ENCODE data around the gene EFCC1. TPM values are rescaled to one million over a fixed set of nuclear protein-coding genes. Genes with fewer than 3 reads are reported as not detected.

Gene EFCC1
- total RNA-seq, 1 experiment from 2014 or later = 0.24 TPM

- Histone ChIP-seq H4K20me1 (ENCODE audit: insufficient read depth) (no peaks in the 10 kb centered on the region), H3K36me3 (ENCODE audit: low read depth) (no peaks in the 10 kb centered on the region), H3K9me3 (ENCODE audit: insufficient read depth, low read depth) (no peaks in the 10 kb centered on the region), H3K79me2 (ENCODE audit: low read depth) (no peaks in the 10 kb centered on the region), H3K27me3 (ENCODE audit: insufficient read depth, low read depth) (no peaks in the 10 kb centered on the region), H3K4me1 (replicated peaks; ENCODE audit: insufficient read depth) (no peaks in the 10 kb centered on the region; the same call in 1 of the 2 replicates), H3K4me3 (no peak overlapping the region), H3K4me2 (no peak overlapping the region), H3K27ac (no peak overlapping the region), H2AFZ (no peak overlapping the region), H3K9me2 (ENCODE audit: insufficient read depth) (no peaks in the 10 kb centered on the region), H3F3A (ENCODE audit: insufficient read depth, low read depth) (no peaks in the 10 kb centered on the region)
- intact Hi-C loops (cut with micrococcal nuclease; ENCODE audit: unreplicated experiment) = no loop called here
- peak; percentile 37 to 70 for DNase-seq
- TF ChIP-seq, protein P1, sequence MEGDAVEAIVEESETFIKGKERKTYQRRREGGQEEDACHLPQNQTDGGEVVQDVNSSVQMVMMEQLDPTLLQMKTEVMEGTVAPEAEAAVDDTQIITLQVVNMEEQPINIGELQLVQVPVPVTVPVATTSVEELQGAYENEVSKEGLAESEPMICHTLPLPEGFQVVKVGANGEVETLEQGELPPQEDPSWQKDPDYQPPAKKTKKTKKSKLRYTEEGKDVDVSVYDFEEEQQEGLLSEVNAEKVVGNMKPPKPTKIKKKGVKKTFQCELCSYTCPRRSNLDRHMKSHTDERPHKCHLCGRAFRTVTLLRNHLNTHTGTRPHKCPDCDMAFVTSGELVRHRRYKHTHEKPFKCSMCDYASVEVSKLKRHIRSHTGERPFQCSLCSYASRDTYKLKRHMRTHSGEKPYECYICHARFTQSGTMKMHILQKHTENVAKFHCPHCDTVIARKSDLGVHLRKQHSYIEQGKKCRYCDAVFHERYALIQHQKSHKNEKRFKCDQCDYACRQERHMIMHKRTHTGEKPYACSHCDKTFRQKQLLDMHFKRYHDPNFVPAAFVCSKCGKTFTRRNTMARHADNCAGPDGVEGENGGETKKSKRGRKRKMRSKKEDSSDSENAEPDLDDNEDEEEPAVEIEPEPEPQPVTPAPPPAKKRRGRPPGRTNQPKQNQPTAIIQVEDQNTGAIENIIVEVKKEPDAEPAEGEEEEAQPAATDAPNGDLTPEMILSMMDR (conservative IDR thresholded peaks at IDR 0.05) = no peak
- no peak for TF ChIP-seq EZH2 (IDR thresholded peaks at IDR 0.05; ENCODE audit: low read depth)
- CTCF ChIA-PET = interaction anchor here (0.6 kb wide), 1 partner anchor 14 kb away, joined by 12 read pairs; no protein-coding TSS in a partner anchor
- POLR2A ChIA-PET (ENCODE audit: unreplicated experiment) = interaction anchor here (0.6 to 0.8 kb wide), 2 partner anchors 87 to 286 kb away, joined by 3 to 7 read pairs; partner anchors contain the start of gene ACAD9
- BruUV-seq (replicated peaks) = no TSS peak
These were observed 35.3 kb upstream of the EFCC1 start for GRCh38 chr3:128965818-128966217.

DNA sequence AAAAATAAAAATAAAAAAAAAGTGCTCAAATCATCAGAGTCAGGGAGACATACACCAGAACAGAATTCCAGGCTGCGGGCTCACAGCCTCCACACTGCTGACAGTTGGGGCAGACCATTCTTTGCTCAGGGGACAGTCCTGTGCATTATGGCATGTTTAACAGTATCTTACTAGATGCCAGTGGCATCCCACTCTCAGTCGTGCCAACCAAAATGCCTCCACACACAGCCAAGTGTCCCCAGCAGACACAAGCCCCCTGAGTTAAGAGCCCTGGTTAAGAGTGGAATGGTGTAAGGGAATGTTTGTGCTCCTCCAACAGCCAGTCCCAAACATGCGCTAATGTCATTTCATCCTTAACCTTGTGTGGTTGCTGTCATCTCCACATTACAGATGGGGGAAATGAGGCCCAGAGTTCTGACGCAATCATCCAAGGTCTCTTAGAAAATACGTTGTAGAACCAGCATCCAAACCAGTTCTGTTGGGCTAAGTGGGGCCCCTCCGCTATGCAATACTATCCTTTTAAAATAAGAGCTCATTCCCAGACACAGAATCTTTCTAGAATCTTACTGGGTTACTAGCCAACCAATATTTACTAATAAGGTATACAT lies 33.3 kb upstream of the EFCC1 start:
- TF ChIP-seq, protein P1 (conservative IDR thresholded peaks at IDR 0.05) = no peak
- TF ChIP-seq EZH2 (IDR thresholded peaks at IDR 0.05; ENCODE audit: low read depth) = no peak
- ChIA-PET POLR2A (ENCODE audit: unreplicated experiment) (no interaction called here), CTCF (no interaction called here)

DNA sequence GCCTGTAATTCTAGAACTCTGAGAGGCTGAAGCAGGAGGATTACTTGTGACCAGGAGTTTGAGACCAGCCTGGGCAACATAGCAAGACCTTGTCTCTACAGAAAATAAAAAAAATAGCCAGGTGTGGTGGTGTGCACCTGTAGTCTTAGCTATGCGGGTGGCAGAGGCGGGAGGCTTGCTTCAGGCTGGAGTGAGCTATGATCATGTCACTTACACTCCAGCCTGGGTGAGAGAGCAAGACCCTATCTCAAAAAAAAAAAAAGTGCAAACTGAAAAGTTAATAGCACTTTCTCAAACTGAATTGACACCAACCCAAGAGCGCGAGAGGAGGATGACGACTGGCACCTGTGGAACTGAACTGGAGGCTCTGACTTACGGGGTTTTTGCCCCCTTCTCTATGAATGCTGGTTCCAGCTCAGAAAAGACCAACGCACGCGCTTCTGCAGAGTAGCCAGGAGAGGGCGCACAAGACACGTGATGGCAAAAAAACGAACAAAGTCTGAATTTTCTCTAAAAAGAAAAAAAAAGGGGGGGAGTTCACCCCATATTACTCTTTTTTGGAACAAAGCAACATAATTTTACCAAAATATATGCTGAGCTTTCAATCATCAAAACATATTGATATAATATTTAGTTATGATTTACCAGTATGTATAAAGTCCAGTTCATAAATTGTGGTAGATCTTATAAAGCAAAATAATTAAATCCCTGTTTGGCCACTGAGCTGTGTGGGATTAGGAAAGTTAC lies 30.9 kb upstream of the EFCC1 start:
- Histone ChIP-seq H2AFZ (no peak overlapping the region), H3K4me2 (no peak overlapping the region), H3K9me2 (ENCODE audit: insufficient read depth) (no peaks in the 10 kb centered on the region), H3K4me3 (no peak overlapping the region), H3K27me3 (ENCODE audit: insufficient read depth, low read depth) (peaks cover 9% of the 10 kb centered on the region; the same call in 1 of the 2 replicates), H3K36me3 (ENCODE audit: low read depth) (no peaks in the 10 kb centered on the region), H4K20me1 (ENCODE audit: insufficient read depth) (no peaks in the 10 kb centered on the region), H3K27ac (no peak overlapping the region), H3K4me1 (replicated peaks; ENCODE audit: insufficient read depth) (no peaks in the 10 kb centered on the region; the same call in 1 of the 2 replicates), H3K9me3 (ENCODE audit: insufficient read depth, low read depth) (no peaks in the 10 kb centered on the region), H3K79me2 (ENCODE audit: low read depth) (no peaks in the 10 kb centered on the region), H3F3A (ENCODE audit: insufficient read depth, low read depth) (no peaks in the 10 kb centered on the region)
- DNase-seq = peak in 1 of 2 experiments; percentile 40
- no TSS peak for BruUV-seq (replicated peaks)
- intact Hi-C loops (cut with micrococcal nuclease; ENCODE audit: unreplicated experiment) = loop anchor here (1.0 to 5.0 kb wide), 3 partner anchors 47 to 342 kb away; no protein-coding TSS in a partner anchor
- CTCF ChIA-PET = interaction anchor here (0.6 to 2.7 kb wide), 34 partner anchors 10 to 898 kb away, joined by 3 to 33 read pairs (median 5); partner anchors contain the start of genes CFAP92, COPG1 and RAB43
- TF ChIP-seq, protein P1 (conservative IDR thresholded peaks at IDR 0.05) = peak; percentile 96
- TF ChIP-seq EZH2 (IDR thresholded peaks at IDR 0.05; ENCODE audit: low read depth) = no peak
- POLR2A ChIA-PET (ENCODE audit: unreplicated experiment) = interaction anchor here (0.6 to 0.9 kb wide), 3 partner anchors 44 to 318 kb away, joined by 7 to 27 read pairs (median 17); no protein-coding TSS in a partner anchor

More for the DNA sequence above, 33.3 kb upstream of the EFCC1 start:
- Histone ChIP-seq H3K79me2 (ENCODE audit: low read depth) (no peaks in the 10 kb centered on the region), H3K36me3 (ENCODE audit: low read depth) (no peaks in the 10 kb centered on the region), H3K27ac (no peak overlapping the region), H3K27me3 (ENCODE audit: insufficient read depth, low read depth) (0 out of 2 replicates have a peak, but pooled peaks cover under 1% of the 10 kb centered on the region), H3K9me3 (ENCODE audit: insufficient read depth, low read depth) (no peaks in the 10 kb centered on the region), H3F3A (ENCODE audit: insufficient read depth, low read depth) (no peaks in the 10 kb centered on the region), H3K4me1 (replicated peaks; ENCODE audit: insufficient read depth) (no peaks in the 10 kb centered on the region; the same call in 1 of the 2 replicates), H3K4me2 (no peak overlapping the region), H3K9me2 (ENCODE audit: insufficient read depth) (no peaks in the 10 kb centered on the region), H2AFZ (no peak overlapping the region), H3K4me3 (no peak overlapping the region), H4K20me1 (ENCODE audit: insufficient read depth) (no peaks in the 10 kb centered on the region)
- intact Hi-C loops (cut with micrococcal nuclease; ENCODE audit: unreplicated experiment) = no loop called here
- BruUV-seq (replicated peaks) = no TSS peak
- DNase-seq = no peak

Data from PC-9 (cell line).